GM21825 (cell line): ENCODE results near the gene FMO2.

Experiments used
- ATAC-seq: cut with Tn5 transposase; IDR thresholded peaks from one replicate; pipeline ENCODE4 v1.9.1; 2021; ENCODE audit warnings: mild to moderate bottlenecking, moderate library complexity; ENCODE audit not compliant: unreplicated experiment

FMO2 gene

GRCh38 chr1:171256940-171257606 lies 72.0 kb downstream of the FMO2 start:
- ATAC-seq: no peak

GRCh38 chr1:171257607-171258076 lies 72.5 kb downstream of the FMO2 start:
- no peak for ATAC-seq

DNA sequence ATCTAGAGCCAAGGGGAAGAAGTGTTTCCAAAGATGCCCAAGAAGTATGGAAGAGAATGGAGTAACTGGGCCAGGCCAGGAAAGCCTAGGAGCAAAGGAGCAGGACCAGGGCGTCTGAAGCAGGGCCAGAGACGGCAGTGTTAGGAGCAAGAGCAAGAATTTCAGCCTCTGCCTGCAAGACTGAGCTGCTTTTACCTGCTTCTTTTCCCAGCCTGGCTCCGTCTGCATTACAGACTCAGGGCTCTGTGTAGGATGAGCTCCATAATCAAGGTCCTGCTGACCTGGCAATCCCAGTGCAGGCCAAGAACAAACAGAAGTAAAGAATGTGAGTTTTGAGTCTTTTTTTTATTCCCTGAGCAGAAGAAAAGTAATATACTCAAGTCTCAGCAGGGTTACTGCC lies 73.3 kb downstream of the FMO2 start:
- ATAC-seq: no peak

DNA sequence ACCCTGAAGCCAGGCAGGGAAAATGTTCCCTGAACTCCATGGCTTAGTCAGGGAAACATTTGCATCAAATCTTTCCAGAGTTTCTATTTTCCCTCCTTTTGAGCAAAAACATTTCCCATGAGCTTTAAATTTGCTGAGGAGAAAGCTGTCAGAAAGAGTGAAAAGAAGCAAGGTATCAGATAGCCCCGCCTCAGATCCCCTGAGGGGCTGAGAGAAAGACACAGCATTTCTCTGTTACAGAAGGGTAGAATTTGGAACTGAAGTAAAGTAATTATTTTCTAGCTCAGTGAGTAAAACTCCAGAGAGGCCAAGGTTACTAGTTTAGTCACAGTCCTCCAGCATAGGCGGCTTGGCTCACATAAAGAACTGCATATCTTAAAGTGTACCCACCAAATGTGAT lies 73.8 kb downstream of the FMO2 start:
- no peak for ATAC-seq
